ENCODE data around the gene ZNF580.

The ZNF580 gene

DNA sequence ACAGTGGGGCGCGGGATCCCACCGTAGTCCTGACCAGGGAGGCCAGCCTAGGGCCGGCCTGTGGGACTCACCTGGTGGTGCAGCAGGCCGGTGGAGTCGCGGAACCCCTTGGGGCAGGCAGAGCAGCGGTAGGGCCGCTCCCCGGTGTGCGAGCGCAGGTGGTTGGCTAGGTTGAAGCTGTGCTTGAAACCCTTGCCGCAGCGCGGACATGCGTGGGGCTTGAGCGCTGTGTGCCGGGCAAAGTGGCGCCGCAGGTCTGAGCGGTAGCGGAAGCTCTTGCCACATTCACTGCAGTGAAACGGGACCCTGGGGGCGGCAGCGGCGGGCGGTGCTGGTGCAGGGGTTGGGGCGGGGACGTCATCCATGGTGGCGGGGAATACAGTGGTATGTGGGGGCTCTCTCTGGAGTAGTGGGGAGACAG lies 43.3 kb upstream of the ZNF580 start:
- H3K27ac ChIP-seq (ENCODE audit: low read depth, low read length, poor library complexity, severe bottlenecking) = no peak overlapping the region
- no peaks in the 10 kb centered on the region for H3K79me2 ChIP-seq (ENCODE audit: insufficient read depth, low read length)
- H3K4me1 ChIP-seq (ENCODE audit: insufficient read depth, low read length, severe bottlenecking) = peaks cover 11% of the 10 kb centered on the region
- H3K36me3 ChIP-seq (ENCODE audit: insufficient read depth, low read length) = peaks cover 20% of the 10 kb centered on the region
- no peaks in the 10 kb centered on the region for H3F3A ChIP-seq (ENCODE audit: insufficient read depth, low read length)
- no peak overlapping the region for H3K9ac ChIP-seq (ENCODE audit: low read length)
- no peaks in the 10 kb centered on the region for H4K20me1 ChIP-seq (ENCODE audit: insufficient read depth, low read length)
- no peak overlapping the region for H2AFZ ChIP-seq (ENCODE audit: low read length)
- no peak overlapping the region for H3K4me2 ChIP-seq (ENCODE audit: low read length)
- H3K27me3 ChIP-seq (ENCODE audit: insufficient read depth, low read length) = no peaks in the 10 kb centered on the region
- H3K9me2 ChIP-seq (ENCODE audit: low read depth, low read length) = no peaks in the 10 kb centered on the region
- TF ChIP-seq, protein P1, sequence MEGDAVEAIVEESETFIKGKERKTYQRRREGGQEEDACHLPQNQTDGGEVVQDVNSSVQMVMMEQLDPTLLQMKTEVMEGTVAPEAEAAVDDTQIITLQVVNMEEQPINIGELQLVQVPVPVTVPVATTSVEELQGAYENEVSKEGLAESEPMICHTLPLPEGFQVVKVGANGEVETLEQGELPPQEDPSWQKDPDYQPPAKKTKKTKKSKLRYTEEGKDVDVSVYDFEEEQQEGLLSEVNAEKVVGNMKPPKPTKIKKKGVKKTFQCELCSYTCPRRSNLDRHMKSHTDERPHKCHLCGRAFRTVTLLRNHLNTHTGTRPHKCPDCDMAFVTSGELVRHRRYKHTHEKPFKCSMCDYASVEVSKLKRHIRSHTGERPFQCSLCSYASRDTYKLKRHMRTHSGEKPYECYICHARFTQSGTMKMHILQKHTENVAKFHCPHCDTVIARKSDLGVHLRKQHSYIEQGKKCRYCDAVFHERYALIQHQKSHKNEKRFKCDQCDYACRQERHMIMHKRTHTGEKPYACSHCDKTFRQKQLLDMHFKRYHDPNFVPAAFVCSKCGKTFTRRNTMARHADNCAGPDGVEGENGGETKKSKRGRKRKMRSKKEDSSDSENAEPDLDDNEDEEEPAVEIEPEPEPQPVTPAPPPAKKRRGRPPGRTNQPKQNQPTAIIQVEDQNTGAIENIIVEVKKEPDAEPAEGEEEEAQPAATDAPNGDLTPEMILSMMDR (IDR thresholded peaks at IDR 0.05; ENCODE audit: low read length) = no peak
- TF ChIP-seq EZH2 (IDR thresholded peaks at IDR 0.05; ENCODE audit: borderline replicate concordance, low read length) = no peak
- H3K9me3 ChIP-seq (ENCODE audit: low read length) = no peaks in the 10 kb centered on the region
- no peak overlapping the region for H3K4me3 ChIP-seq (ENCODE audit: low read depth, low read length, poor library complexity, severe bottlenecking)

DNA sequence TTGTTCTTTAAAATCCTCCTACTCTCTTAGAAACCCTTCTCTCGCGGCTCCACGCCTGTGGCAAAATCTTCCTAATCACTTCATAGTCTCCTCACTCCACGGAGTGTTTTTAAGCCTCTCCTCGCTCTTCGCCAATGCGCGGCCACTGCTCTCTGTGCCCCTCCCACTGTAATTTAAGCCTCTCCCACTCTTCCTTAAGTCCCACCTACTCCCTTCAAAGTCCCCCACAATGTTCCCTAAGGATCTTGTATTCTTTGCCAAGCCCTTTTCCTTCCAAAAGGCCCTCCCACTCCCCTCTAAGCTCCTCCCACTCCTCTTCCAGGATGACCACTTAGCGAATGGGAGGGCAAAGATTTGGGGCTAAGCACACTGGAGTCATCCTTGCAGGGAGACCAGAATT lies 42.8 kb upstream of the ZNF580 start:
- Histone ChIP-seq H4K20me1 (ENCODE audit: insufficient read depth, low read length) (no peaks in the 10 kb centered on the region), H3K9ac (ENCODE audit: low read length) (no peak overlapping the region), H3K79me2 (ENCODE audit: insufficient read depth, low read length) (no peaks in the 10 kb centered on the region), H3K4me2 (ENCODE audit: low read length) (no peak overlapping the region), H3K27ac (ENCODE audit: low read depth, low read length, poor library complexity, severe bottlenecking) (no peak overlapping the region), H3F3A (ENCODE audit: insufficient read depth, low read length) (no peaks in the 10 kb centered on the region), H3K4me3 (ENCODE audit: low read depth, low read length, poor library complexity, severe bottlenecking) (no peak overlapping the region), H3K9me3 (ENCODE audit: low read length) (no peaks in the 10 kb centered on the region), H3K4me1 (ENCODE audit: insufficient read depth, low read length, severe bottlenecking) (peaks cover 11% of the 10 kb centered on the region), H3K27me3 (ENCODE audit: insufficient read depth, low read length) (no peaks in the 10 kb centered on the region), H3K9me2 (ENCODE audit: low read depth, low read length) (no peaks in the 10 kb centered on the region), H3K36me3 (ENCODE audit: insufficient read depth, low read length) (peaks cover 20% of the 10 kb centered on the region), H2AFZ (ENCODE audit: low read length) (no peak overlapping the region)
- no peak for TF ChIP-seq EZH2 (IDR thresholded peaks at IDR 0.05; ENCODE audit: borderline replicate concordance, low read length)
- TF ChIP-seq, protein P1 (IDR thresholded peaks at IDR 0.05; ENCODE audit: low read length) = no peak

DNA sequence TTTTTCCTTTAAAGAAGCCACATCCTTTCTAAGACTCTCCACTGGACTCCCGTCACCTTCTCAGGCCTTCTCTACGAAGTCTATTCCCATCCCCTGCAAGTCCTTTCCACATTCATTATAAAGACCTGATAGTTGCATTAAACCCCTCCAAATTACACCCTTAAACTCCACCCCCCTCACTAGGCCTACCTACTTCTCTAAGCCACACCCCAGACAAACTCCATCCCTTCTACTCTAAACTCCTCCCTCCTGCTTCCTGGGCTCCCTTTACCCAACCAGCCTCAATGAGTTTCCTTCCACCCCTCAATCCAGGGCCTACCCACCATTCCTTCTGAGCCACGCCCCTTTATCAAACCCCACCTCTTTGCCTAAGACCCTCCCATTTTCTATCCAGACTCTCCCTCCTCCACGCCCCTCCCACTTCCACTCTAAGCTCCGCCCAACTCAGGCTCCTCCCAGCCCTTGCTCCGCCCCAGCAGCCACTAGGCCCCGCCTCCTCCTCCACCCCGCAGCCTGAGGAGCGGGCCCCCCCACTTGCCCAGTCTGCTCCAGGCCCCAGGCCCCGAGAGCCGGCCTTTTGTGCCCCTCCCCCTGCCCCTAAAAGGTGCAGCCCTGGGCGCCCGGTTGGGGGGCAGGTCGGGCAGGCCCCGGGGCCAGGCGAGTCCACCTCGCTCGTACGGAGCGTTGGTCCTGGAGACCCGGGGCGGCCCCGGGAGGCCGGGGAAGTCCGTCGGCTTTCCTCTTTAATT lies 41.9 kb upstream of the ZNF580 start:
- no peak overlapping the region for H2AFZ ChIP-seq (ENCODE audit: low read length)
- H3K4me3 ChIP-seq (ENCODE audit: low read depth, low read length, poor library complexity, severe bottlenecking) = peak overlapping the region; percentile 67
- peaks cover 20% of the 10 kb centered on the region for H3K36me3 ChIP-seq (ENCODE audit: insufficient read depth, low read length)
- peak overlapping the region; percentile 83 for H3K9ac ChIP-seq (ENCODE audit: low read length)
- no peaks in the 10 kb centered on the region for H3F3A ChIP-seq (ENCODE audit: insufficient read depth, low read length)
- H3K9me3 ChIP-seq (ENCODE audit: low read length) = no peaks in the 10 kb centered on the region
- no peak for TF ChIP-seq EZH2 (IDR thresholded peaks at IDR 0.05; ENCODE audit: borderline replicate concordance, low read length)
- TF ChIP-seq, protein P1 (IDR thresholded peaks at IDR 0.05; ENCODE audit: low read length) = no peak
- H3K27ac ChIP-seq (ENCODE audit: low read depth, low read length, poor library complexity, severe bottlenecking) = peak overlapping the region; percentile 93
- H3K27me3 ChIP-seq (ENCODE audit: insufficient read depth, low read length) = no peaks in the 10 kb centered on the region
- H3K4me2 ChIP-seq (ENCODE audit: low read length) = peak overlapping the region; percentile 88
- no peaks in the 10 kb centered on the region for H3K9me2 ChIP-seq (ENCODE audit: low read depth, low read length)
- no peaks in the 10 kb centered on the region for H4K20me1 ChIP-seq (ENCODE audit: insufficient read depth, low read length)
- H3K4me1 ChIP-seq (ENCODE audit: insufficient read depth, low read length, severe bottlenecking) = peaks cover 11% of the 10 kb centered on the region
- H3K79me2 ChIP-seq (ENCODE audit: insufficient read depth, low read length) = no peaks in the 10 kb centered on the region
